Activated T-helper 1 cell treated with anti-CD3 and anti-CD28 coated beads, Interleukin-2, amount 50 U/mL, for 16 hours (primary cell): ENCODE data around the gene PACSIN1.
A peak's percentile ranks its signal among the peaks of the same experiment; 100 is the strongest.

Experiments
- DNase-seq, 2 donors: peaks; one replicate each; pipeline ENCODE4 v3.0.0-alpha.2; 2020; ENCODE audit warnings: low read depth in 1 of 2, low spot score in 1 of 2

PACSIN1 gene, protein sequence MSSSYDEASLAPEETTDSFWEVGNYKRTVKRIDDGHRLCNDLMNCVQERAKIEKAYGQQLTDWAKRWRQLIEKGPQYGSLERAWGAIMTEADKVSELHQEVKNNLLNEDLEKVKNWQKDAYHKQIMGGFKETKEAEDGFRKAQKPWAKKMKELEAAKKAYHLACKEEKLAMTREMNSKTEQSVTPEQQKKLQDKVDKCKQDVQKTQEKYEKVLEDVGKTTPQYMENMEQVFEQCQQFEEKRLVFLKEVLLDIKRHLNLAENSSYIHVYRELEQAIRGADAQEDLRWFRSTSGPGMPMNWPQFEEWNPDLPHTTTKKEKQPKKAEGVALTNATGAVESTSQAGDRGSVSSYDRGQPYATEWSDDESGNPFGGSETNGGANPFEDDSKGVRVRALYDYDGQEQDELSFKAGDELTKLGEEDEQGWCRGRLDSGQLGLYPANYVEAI

DNA sequence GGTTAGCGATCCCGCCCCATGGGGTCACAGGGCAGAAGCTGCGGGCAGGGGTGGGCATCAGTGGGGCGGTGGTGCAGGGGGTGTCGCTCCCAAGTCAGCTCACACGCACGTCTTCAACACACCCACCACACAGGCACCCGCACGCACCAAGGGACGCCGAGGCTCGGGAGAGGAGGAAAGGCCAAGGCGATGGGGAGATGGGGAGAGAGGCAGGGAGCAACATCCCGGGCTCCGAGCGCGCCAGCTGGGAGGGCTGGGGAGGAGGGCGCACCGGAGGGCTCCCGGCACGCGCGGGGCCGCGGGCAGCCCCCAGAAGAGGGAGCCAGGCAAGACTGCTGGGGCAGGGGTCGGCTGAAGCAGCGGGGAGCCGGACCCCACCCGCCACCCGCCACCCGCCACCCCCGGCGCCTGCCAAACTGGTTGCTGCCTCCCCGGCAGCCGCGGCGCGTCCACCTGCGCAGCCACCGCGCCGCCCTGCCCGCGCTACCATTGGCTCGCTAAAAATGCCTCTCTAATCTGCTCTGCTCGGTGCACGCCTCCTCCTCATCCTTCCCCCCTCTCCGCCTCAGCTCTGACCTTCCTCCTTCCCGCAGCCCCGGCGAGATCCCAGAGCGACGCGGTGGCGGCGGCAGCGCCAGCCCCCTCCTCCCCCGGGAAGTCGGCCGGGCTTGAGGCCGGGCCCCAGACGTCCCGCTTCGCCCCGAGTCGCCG is at the start of gene PACSIN1:
PACSIN1 (plus strand) TSS at position 546 of the 711 bp plus-strand sequence. CDS start 60,230 bp downstream, outside the sequence.
- no peak for DNase-seq

- no peak for DNase-seq
These were observed 49.0 kb upstream of the PACSIN1 start for GRCh38 chr6:34416877-34417371.

GRCh38 chr6:34418367-34418766 is 47.5 kb upstream of the PACSIN1 start:
- no peak for DNase-seq

DNA sequence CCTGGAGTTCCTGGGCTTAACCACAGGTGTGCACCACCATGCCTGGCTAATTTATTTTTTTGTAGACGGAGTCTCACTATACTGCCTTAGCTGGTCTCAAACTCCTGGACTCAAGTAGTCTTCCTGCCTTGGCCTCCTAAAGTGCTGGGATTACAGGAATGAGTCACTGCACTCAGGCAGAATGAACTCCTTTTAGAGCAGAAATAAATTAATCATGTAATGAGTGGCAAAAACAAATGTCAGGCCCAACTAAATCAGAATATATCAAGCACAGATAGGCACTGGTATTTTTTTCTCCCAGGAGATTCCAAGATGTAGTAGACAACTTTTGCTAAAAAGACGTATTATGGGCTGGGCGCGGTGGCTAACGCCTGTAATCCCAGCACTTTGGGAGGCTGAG is 42.6 kb upstream of the PACSIN1 start:
- DNase-seq: no peak

GRCh38 chr6:34424200-34425131 is 41.4 kb upstream of the PACSIN1 start:
- no peak for DNase-seq

GRCh38 chr6:34425132-34425497 is 40.8 kb upstream of the PACSIN1 start:
- DNase-seq: no peak

GRCh38 chr6:34425498-34426410 is 40.1 kb upstream of the PACSIN1 start, which contains the start of gene RPS10:
Gene RPS10, minus strand, starts transcription at chr6:34426069. Its CDS starts 848 bp downstream, at chr6:34425221.
- DNase-seq: peak; percentile 79 to 86

- no peak for DNase-seq
These were observed 30.0 kb upstream of the PACSIN1 start for GRCh38 chr6:34435916-34436315.

DNA sequence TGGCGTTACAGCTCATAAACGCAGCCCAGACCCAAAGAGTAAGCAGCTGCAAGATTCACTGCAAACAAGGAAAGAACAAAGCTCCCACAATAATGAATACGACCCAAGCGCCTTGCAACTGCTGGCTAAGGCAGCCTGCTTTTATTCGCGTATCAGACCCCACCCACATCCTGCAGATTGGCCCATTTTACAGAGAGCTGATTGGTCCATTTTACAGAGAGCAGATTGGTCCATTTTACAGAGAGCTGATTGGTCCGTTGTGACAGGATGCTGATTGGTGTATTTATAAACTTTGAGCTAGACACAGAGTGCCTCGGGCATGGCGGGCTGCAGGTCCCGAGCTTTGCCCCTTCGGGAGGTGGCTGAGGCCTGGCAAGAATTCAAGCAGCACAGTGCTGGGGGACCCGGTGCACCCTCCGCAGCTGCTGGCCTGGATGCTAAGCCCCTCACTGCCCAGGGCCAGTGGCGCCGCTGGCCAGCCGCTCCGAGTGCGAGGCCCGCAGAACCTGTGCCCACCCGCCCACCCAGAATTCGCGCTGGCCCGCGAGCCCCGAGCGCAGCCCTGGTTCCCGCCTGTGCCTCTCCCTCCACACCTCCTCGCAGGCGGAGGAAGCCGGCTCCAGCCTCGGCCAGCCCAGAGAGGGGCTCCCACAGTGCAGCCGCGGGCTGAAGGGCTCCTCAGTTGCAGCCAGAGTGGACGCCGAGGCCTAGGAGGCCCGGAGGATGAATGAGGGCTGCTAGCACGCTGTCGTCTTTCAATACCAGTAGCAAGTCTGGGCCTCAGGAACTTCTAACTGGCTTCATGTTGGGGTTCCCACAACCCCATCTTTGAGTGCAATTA is 28.9 kb upstream of the PACSIN1 start:
- no peak for DNase-seq

DNA sequence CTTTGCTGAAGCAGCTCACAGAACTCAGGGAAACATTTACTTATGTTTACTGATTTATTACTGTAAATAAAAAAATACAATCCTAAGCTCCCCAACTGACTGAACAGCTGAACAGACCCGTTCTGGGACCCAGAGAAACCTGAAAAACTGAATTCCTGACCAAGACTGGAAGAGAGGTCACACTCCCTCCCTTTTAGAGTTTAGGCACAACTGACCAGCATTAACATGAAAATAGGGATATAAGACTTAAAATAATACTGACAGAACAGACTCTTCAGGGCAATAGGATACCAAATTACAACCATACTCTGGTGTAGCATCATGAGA is 28.3 kb upstream of the PACSIN1 start:
- no peak for DNase-seq

DNA sequence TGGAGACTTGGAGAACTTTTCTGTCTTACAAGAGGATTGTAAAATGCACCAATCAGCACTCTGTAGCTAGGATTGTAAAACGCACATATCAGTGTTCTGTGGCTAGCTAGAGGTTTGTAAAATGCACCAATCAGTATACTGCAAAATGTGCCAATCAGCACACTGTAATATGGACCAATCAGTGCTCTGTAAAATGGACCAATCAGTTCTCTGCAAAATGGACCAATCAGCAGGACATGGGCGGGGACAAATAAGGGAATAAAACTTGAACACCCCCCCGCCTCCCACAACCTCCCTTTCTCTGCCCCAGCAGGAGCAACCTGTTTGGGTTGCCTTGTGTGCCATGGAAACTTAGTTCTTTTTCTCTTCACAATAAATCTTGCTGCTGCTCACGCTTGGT is 27.2 kb upstream of the PACSIN1 start:
- no peak for DNase-seq

DNA sequence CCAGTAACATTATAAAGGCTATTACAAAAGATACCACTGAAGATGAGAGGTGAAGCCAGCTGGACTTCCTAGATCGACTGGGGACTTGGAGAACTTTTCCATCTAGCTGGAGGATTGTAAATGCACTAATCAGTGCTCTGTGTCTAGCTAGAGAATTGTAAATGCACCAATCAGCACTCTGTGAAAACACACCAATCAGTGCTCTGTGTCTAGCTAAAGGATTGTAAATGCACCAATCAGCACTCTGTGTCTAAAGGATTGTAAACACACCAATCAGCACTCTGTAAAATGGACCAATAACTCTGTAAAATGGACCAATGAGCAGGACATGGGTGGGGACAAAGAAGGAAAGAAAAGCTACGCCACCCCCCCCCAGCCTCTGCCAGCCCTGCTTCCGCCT is 26.4 kb upstream of the PACSIN1 start:
- DNase-seq: no peak

- DNase-seq: no peak
These were observed 24.4 kb upstream of the PACSIN1 start for GRCh38 chr6:34441526-34441925.

DNA sequence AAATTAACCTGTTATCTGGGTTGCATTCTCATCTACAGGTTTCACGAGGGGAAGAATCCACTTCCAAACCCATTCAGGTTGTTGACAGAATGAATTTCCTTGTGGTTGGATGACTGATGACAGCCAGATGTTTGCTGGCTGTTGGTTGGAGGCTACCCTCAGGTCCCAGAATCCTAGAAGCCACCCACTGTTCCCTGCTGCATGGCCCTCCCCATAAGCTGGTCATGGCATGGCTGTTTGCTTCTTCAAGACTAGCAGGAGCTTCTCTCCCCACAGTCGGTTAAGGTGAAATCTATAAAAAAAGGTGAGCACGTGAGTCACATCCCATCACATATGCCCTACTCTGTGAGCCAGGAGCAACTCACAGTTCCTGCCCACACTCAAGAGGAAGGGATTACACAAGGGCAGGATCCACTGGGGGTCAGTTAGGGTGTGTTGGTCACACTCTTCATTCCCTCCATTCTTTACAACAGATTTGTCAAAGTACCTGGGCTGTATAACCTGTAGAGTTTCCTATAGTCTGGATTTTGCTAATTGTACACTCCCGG is 20.5 kb upstream of the PACSIN1 start:
- DNase-seq: no peak

- DNase-seq: no peak
These were observed 18.5 kb upstream of the PACSIN1 start for GRCh38 chr6:34447386-34447785.

DNA sequence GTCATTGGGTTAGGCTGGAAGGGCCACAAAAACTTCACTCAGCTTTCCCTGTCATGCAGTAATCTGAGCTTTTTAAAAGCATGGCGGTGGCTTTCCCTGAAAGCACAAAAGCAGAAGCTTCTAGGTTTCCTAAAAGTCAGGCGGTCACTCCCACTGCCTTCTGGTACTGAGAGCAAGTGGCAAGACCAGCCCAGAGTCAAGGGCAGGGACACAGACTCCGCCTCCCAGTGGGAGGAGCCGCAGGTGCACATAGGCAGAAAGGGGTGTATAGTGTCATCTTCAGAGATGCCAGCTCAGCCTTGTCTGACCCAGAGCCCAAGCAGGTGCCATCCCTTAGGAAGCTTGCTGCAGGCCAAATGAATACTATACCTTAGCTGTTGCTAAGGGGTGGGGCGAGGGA is 18.0 kb upstream of the PACSIN1 start:
- DNase-seq: no peak

- DNase-seq: no peak
These were observed 14.7 kb upstream of the PACSIN1 start for GRCh38 chr6:34451192-34451591.

DNA sequence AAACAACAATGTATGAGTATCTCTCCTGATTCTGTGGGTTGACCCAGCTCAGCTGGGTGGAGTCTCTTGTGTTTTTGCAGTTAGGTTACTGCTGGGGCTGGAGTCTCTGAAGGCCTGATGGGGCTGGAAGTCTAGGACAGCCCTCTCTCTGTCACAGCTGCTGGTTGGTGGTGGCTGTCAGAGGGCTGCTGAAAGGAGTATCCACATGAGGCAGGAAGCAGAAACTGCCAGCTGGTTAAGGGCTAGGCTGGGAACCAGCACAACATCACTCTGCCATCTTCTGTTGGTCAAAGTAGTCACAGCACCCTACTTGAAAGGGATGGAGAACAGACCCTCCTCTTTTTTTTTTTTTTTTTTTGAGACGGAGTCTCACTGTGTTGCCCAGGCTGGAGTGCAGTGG is 10.0 kb upstream of the PACSIN1 start:
- DNase-seq: no peak

DNA sequence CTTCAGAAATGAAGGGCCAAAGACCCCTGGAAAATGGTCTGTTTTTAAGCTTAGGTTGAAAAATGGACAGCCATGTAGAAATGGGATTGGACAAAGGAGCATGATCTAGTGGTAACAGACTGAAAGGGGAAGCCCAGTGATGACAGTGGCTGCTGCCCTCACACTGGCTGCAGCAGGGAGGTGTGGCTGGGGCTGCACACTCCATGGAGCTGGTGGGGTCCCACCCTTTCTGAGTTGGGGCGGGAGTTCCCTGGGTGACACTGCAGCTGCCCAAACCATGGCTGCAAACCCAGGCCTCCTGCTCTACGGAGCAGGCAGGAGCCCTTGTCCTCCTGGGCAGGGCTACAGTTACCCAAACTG is 8.5 kb upstream of the PACSIN1 start:
- DNase-seq: no peak
